K562 (cell line): ENCODE results near the gene ASAH2B. TPM values are rescaled to one million over a fixed set of nuclear protein-coding genes. Genes with fewer than 3 reads are reported as not detected.

Source experiments
- ARID1B ChIP-seq: fragments of 450-650 bp; IDR thresholded peaks from 2 replicates; pipeline ENCODE4 v1.6.1; 2016; ENCODE audit warnings: antibody characterized with exemption, mild to moderate bottlenecking, inconsistent platforms
- CBX1 ChIP-seq: sonication (generic); IDR thresholded peaks from 2 replicates; pipeline ENCODE4 v1.6.1; 2016; ENCODE audit warnings: antibody characterized with exemption, low read depth, mild to moderate bottlenecking
- DMBX1 ChIP-seq: fragments of 250-450 bp; sonication (Bioruptor Pico); IDR thresholded peaks from 2 replicates; pipeline ENCODE4 v1.8.0; 2022; ENCODE audit warnings: inconsistent platforms, mild to moderate bottlenecking, moderate library complexity, borderline replicate concordance
- ELF2 ChIP-seq: fragments of 250-450 bp; sonication (Bioruptor Pico); IDR thresholded peaks from 2 replicates; pipeline ENCODE4 v1.5.0; 2021; ENCODE audit warnings: mild to moderate bottlenecking
- ESRRA ChIP-seq: fragments of 450-650 bp; IDR thresholded peaks from 2 replicates; pipeline ENCODE4 v1.6.1; 2014; ENCODE audit warnings: low read depth, mild to moderate bottlenecking, moderate library complexity, borderline replicate concordance
- GATAD2A ChIP-seq: fragments of 450-650 bp; IDR thresholded peaks from 2 replicates; pipeline ENCODE4 v1.6.1; 2017
- HDAC1 ChIP-seq, 2 experiments: fragments of 450-650 bp; IDR thresholded peaks; 2 replicates each; pipeline ENCODE4 v1.6.1; 2016 to 2017; ENCODE audit warnings: inconsistent platforms in 1 of 2, mild to moderate bottlenecking in 1 of 2, moderate library complexity in 1 of 2
- KAT8 ChIP-seq: fragments of 450-650 bp; IDR thresholded peaks from 2 replicates; pipeline ENCODE4 v1.6.1; 2016; ENCODE audit warnings: low read depth, mild to moderate bottlenecking
- NCOR1 ChIP-seq: fragments of 450-650 bp; IDR thresholded peaks from 2 replicates; pipeline ENCODE4 v1.6.1; 2016; ENCODE audit warnings: mild to moderate bottlenecking, moderate library complexity
- NFXL1 ChIP-seq: fragments of 450-650 bp; formaldehyde crosslinking; IDR thresholded peaks from 2 replicates; pipeline ENCODE4 v1.4.0; 2021; ENCODE audit warnings: mild to moderate bottlenecking
- RHOXF2B ChIP-seq: fragments of 250-450 bp; sonication (Bioruptor Pico); conservative IDR thresholded peaks from 2 replicates; pipeline ENCODE4 v1.5.1; 2021
- SMC3 ChIP-seq: conservative IDR thresholded peaks from 2 replicates; pipeline ENCODE4 v1.6.1; 2011; ENCODE audit warnings: low read depth, low read length, improper control_type of control experiment; ENCODE audit not compliant: insufficient read depth
- TBL1XR1 ChIP-seq, 2 experiments: IDR thresholded peaks; 2 replicates each; pipeline ENCODE4 v1.6.1; 2012; ENCODE audit warnings: improper control_type of control experiment in 2 of 2, low read length in 2 of 2, mild to moderate bottlenecking in 1 of 2
- TEAD4 ChIP-seq, 2 experiments: sonication (generic) in 1 of 2; formaldehyde crosslinking in 1 of 2; IDR thresholded peaks; 2 replicates each; pipeline versions ENCODE4 v1.6.1 to v1.8.0; 2012 to 2022; ENCODE audit warnings: borderline replicate concordance in 1 of 2, inconsistent platforms in 1 of 2, low read length in 1 of 2, mild to moderate bottlenecking in 1 of 2, missing genetic modification reagents in 1 of 2
- ZNF197 ChIP-seq: fragments of 200-800 bp; sonication (Bioruptor generic); IDR thresholded peaks from 2 replicates; pipeline ENCODE4 v1.6.1; 2016; ENCODE audit warnings: low read depth, missing genetic modification characterization, missing compliant biosample characterization
- ZNF274 ChIP-seq: IDR thresholded peaks from 2 replicates; pipeline ENCODE4 v1.6.1; 2011; ENCODE audit warnings: low read depth, mild to moderate bottlenecking, low read length, moderate library complexity, borderline replicate concordance
- ZNF324 ChIP-seq: fragments of 250-450 bp; sonication (Bioruptor Pico); IDR thresholded peaks from 2 replicates; pipeline ENCODE4 v1.4.0; 2020; ENCODE audit warnings: mild to moderate bottlenecking
- ZNF583 ChIP-seq: fragments of 250-450 bp; sonication (Bioruptor Pico); IDR thresholded peaks from 2 replicates; pipeline ENCODE4 v1.4.0; 2020
- ZNF785 ChIP-seq: fragments of 250-450 bp; sonication (Bioruptor Pico); IDR thresholded peaks from 2 replicates; pipeline ENCODE4 v1.4.0; 2020; ENCODE audit warnings: mild to moderate bottlenecking
- polyA plus RNA-seq, 8 experiments: library from polyadenylated mRNA; depleted of rRNA in 4 of 8; stranded (reverse) in 5 of 8; unstranded in 3 of 8; fragments of >200 nt; fragmentation: Nextera tagmentation in 2 of 8; fragmentation: Illumina TruSeq in 1 of 8; extraction: Ambion mirVana in 2 of 8; extraction: Trizol in 1 of 8; gene quantifications; 2 replicates each; pipeline versions ENCODE4 v1.2.1 to v1.2.3, GENCODE V29; 2011 to 2014; ENCODE audit warnings: inconsistent platforms in 1 of 8, missing spikeins in 1 of 8
- total RNA-seq, 7 experiments: library from RNA; depleted of rRNA in 6 of 7; stranded (reverse); fragments of >200 nt in 6 of 7; fragmentation: Illumina TruSeq in 2 of 7; extraction: Trizol in 2 of 7; gene quantifications; 2 replicates each; pipeline versions ENCODE4 v1.2.1 to v1.2.3, GENCODE V29; 2011 to 2021; ENCODE audit warnings: low replicate concordance in 1 of 7
- TF ChIP-seq, protein P1 (sequence below): sonication (generic); formaldehyde crosslinking; IDR thresholded peaks from 2 replicates; pipeline ENCODE4 v1.8.0; 2023; ENCODE audit warnings: mild to moderate bottlenecking, missing genetic modification reagents
- TF ChIP-seq, protein P2 (sequence below): fragments of 450-650 bp; formaldehyde crosslinking; IDR thresholded peaks from 2 replicates; pipeline ENCODE4 v1.4.0; 2020; ENCODE audit warnings: mild to moderate bottlenecking, moderate library complexity
- TF ChIP-seq, protein P3 (sequence below): fragments of 450-650 bp; IDR thresholded peaks from 2 replicates; pipeline ENCODE4 v1.7.1; 2018; ENCODE audit warnings: mild to moderate bottlenecking, low read depth; ENCODE audit not compliant: partially characterized antibody
- TF ChIP-seq, protein P4 (sequence below), 2 experiments: fragments of 450-650 bp in 1 of 2; sonication (generic) in 1 of 2; formaldehyde crosslinking; conservative IDR thresholded peaks; 2 replicates each; pipeline versions ENCODE4 v1.4.0 to v1.8.1; 2020 to 2022; ENCODE audit warnings: mild to moderate bottlenecking in 1 of 2, missing genetic modification reagents in 1 of 2

ASAH2B gene
- total and polyA plus RNA-seq, 9 of the 15 experiments (the other 6 are each of a cell fraction or from before 2014, with no cell fraction given) = 5.0 to 18.3 (median 14.4) TPM

DNA sequence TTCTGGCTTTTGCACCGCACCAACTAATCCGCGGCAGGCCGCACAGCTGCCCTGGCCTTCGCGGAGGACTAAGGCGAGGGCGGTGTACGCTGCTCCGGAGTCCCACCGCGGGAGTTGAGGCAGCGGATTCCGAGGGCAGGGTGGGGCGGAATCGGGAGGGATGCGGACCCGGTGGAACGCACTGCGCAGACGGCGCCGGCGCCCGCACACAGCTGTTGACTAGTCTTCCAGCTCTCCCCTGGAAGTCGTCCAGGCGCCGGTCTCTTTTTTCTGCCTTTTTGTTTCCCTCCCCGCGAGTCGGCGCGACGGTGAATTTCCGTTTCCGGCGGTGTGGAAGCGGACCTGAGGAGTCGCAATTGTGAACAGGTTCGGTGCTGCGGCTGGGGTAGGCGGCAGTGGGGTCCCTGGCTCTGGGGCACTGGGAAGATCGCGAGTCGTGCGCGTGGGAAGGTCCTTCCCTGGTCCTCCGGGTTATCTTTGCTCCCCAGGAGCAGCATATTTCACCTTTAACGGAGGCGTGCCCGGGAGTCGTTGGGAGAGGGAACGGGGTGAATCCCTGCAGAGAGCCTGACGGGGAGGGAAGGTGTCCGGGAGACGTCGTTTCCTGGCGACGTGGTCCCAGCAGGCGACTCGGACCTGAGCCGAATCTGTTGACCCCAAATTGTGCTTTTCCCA lies at the start of gene ASAH2B (continued):
- TF ChIP-seq, protein P1, sequence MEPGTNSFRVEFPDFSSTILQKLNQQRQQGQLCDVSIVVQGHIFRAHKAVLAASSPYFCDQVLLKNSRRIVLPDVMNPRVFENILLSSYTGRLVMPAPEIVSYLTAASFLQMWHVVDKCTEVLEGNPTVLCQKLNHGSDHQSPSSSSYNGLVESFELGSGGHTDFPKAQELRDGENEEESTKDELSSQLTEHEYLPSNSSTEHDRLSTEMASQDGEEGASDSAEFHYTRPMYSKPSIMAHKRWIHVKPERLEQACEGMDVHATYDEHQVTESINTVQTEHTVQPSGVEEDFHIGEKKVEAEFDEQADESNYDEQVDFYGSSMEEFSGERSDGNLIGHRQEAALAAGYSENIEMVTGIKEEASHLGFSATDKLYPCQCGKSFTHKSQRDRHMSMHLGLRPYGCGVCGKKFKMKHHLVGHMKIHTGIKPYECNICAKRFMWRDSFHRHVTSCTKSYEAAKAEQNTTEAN = no peak
- TF ChIP-seq, protein P2, sequence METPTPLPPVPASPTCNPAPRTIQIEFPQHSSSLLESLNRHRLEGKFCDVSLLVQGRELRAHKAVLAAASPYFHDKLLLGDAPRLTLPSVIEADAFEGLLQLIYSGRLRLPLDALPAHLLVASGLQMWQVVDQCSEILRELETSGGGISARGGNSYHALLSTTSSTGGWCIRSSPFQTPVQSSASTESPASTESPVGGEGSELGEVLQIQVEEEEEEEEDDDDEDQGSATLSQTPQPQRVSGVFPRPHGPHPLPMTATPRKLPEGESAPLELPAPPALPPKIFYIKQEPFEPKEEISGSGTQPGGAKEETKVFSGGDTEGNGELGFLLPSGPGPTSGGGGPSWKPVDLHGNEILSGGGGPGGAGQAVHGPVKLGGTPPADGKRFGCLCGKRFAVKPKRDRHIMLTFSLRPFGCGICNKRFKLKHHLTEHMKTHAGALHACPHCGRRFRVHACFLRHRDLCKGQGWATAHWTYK (CRISPR knock-in tag) = 0 out of 2 replicates have a peak, but pooled peaks have one; percentile 67
- TF ChIP-seq ELF2 (CRISPR knock-in tag) = no peak
- TF ChIP-seq TBL1XR1 (IDR thresholded peaks at IDR 0.05; ENCODE audit: low read length in 2 of 2) = peak in 1 of 2 experiments; percentile 9; a peak in 1 of 4 replicates
- no peak for TF ChIP-seq ZNF197
- no peak for TF ChIP-seq NFXL1 (CRISPR knock-in tag)
- TF ChIP-seq RHOXF2B (CRISPR knock-in tag) = no peak
- 0 out of 2 replicates have a peak, but pooled peaks have one; percentile 1 for TF ChIP-seq SMC3
- TF ChIP-seq, protein P3, sequence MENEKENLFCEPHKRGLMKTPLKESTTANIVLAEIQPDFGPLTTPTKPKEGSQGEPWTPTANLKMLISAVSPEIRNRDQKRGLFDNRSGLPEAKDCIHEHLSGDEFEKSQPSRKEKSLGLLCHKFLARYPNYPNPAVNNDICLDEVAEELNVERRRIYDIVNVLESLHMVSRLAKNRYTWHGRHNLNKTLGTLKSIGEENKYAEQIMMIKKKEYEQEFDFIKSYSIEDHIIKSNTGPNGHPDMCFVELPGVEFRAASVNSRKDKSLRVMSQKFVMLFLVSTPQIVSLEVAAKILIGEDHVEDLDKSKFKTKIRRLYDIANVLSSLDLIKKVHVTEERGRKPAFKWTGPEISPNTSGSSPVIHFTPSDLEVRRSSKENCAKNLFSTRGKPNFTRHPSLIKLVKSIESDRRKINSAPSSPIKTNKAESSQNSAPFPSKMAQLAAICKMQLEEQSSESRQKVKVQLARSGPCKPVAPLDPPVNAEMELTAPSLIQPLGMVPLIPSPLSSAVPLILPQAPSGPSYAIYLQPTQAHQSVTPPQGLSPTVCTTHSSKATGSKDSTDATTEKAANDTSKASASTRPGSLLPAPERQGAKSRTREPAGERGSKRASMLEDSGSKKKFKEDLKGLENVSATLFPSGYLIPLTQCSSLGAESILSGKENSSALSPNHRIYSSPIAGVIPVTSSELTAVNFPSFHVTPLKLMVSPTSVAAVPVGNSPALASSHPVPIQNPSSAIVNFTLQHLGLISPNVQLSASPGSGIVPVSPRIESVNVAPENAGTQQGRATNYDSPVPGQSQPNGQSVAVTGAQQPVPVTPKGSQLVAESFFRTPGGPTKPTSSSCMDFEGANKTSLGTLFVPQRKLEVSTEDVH = peak; percentile 62
- TF ChIP-seq NCOR1 = peak; percentile 25; the same call in 1 of the 2 replicates
- TF ChIP-seq DMBX1 = no peak
- TF ChIP-seq ARID1B = peak; percentile 58
- no peak; the same call in 1 of the 2 replicates for TF ChIP-seq TEAD4 (IDR thresholded peaks at IDR 0.05; ENCODE audit: low read length)
- no peak for TF ChIP-seq TEAD4 (CRISPR knock-in tag; IDR thresholded peaks at IDR 0.05; ENCODE audit: borderline replicate concordance)
- TF ChIP-seq KAT8 = no peak
- no peak for TF ChIP-seq ZNF785 (CRISPR knock-in tag)
- TF ChIP-seq ZNF324 = no peak
- TF ChIP-seq ESRRA = no peak
- TF ChIP-seq CBX1 = peak; percentile 58; the same call in 1 of the 2 replicates
- TF ChIP-seq ZNF274 = no peak
- TF ChIP-seq, protein P4, sequence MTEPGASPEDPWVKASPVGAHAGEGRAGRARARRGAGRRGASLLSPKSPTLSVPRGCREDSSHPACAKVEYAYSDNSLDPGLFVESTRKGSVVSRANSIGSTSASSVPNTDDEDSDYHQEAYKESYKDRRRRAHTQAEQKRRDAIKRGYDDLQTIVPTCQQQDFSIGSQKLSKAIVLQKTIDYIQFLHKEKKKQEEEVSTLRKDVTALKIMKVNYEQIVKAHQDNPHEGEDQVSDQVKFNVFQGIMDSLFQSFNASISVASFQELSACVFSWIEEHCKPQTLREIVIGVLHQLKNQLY (CRISPR knock-in tag; conservative IDR thresholded peaks at IDR 0.05) = no peak
- TF ChIP-seq GATAD2A = 0 out of 2 replicates have a peak, but pooled peaks have one; percentile 33
- peak in 1 of 2 experiments; percentile 79; a peak in 2 of 4 replicates for TF ChIP-seq HDAC1 (IDR thresholded peaks at IDR 0.05)
- TF ChIP-seq ZNF583 (CRISPR knock-in tag) = peak; percentile 69; the same call in 1 of the 2 replicates
